Measurements from ENCODE around the gene SMPD1.

GRCh38 chr11:6404342-6405051 is 14.2 kb downstream of the SMPD1 start:
- no peak for TF ChIP-seq POLR2A (IDR thresholded peaks at IDR 0.05; ENCODE audit: low read depth, low read length)
- no peak for TF ChIP-seq TAF1 (IDR thresholded peaks at IDR 0.05; ENCODE audit: borderline replicate concordance, low read depth, low read length)
